Measurements from ENCODE around the gene SNX24. TPM values are rescaled to one million over a fixed set of nuclear protein-coding genes. Genes with fewer than 3 reads are reported as not detected.

Gene SNX24
- total RNA-seq, result 10 to 100 TPM in 2 of 4 donors, 1 to 10 TPM in 2; 2.8 to 16.5 (median 11.3) TPM

DNA sequence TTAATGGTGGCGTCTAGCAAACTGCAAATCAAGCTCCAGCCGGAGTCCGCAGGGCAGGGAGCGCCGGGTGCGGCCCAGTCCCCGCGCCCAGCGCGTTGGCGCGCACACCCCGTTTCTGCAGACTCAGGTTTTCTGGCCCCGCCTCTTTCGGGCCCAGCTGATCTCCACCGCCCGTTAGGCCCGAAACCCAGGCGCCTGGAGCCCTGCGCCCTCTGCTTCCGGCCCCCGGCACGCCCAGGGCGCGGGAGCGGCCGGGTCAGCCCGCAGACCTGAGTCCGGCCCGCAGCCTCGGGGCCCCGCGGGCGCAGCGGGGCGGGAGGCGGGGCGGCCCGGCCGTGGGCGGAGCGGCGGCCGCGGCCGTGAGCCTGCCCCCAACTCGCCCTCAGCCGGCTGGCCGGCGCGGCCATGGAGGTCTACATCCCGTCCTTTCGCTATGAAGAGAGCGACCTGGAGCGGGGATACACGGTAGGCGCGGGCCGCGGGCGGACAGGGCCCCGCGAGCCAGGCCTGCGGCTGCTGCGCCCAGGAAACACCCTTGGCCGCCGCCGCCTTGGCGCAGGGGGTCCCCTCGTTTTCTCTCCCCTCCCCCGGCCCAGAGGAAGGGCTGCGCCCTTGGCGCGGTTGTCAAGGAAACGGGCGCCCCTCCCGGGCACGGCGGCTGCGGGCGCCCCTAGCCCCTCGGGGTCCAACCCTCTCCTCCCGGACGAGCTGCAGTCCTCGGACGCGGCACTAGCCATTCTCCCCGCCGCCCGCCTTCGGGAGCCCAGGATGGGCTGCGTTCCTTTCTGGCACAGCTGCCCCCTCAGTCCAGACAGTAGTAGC lies at the start of gene SNX24:
Gene SNX24, plus strand, starts transcription at position 385 of the 822 bp plus-strand sequence. Its CDS starts 21 bp downstream, at position 406.
- Histone ChIP-seq H3K4me3 (peak within 1 kb of the TSS; percentile 85 to 100), H3K27me3 (no peaks in the 10 kb centered on the region), H3K27ac (peak within 1 kb of the TSS; percentile 90 to 96), H3K36me3 (no peaks in the 10 kb centered on the region), H3K9me3 (no peaks in the 10 kb centered on the region), H3K4me1 (peaks cover 0 to 7% of the 10 kb centered on the region in 2 donors)
- peak in 1 of 2 donors; percentile 54 for TF ChIP-seq POLR2A (IDR thresholded peaks at IDR 0.05)
- TF ChIP-seq, protein P1, sequence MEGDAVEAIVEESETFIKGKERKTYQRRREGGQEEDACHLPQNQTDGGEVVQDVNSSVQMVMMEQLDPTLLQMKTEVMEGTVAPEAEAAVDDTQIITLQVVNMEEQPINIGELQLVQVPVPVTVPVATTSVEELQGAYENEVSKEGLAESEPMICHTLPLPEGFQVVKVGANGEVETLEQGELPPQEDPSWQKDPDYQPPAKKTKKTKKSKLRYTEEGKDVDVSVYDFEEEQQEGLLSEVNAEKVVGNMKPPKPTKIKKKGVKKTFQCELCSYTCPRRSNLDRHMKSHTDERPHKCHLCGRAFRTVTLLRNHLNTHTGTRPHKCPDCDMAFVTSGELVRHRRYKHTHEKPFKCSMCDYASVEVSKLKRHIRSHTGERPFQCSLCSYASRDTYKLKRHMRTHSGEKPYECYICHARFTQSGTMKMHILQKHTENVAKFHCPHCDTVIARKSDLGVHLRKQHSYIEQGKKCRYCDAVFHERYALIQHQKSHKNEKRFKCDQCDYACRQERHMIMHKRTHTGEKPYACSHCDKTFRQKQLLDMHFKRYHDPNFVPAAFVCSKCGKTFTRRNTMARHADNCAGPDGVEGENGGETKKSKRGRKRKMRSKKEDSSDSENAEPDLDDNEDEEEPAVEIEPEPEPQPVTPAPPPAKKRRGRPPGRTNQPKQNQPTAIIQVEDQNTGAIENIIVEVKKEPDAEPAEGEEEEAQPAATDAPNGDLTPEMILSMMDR (IDR thresholded peaks at IDR 0.05), result no peak
- DNase-seq, result peak; percentile 73 to 75
- intact Hi-C loops (cut with DNase I; ENCODE audit: low total_unique reads), result no loop called here

- no peak for DNase-seq
- no peaks in the 10 kb centered on the region for H3K27me3 ChIP-seq
- no peak for TF ChIP-seq POLR2A (IDR thresholded peaks at IDR 0.05)
- TF ChIP-seq, protein P1 (IDR thresholded peaks at IDR 0.05), result no peak
- no peaks in the 10 kb centered on the region for H3K9me3 ChIP-seq
- intact Hi-C loops (cut with DNase I; ENCODE audit: low total_unique reads), result no loop called here
- no peaks in the 10 kb centered on the region for H3K36me3 ChIP-seq
- H3K4me1 ChIP-seq, result no peaks in the 10 kb centered on the region
- no peak overlapping the region for H3K4me3 ChIP-seq
- H3K27ac ChIP-seq, result no peak overlapping the region
Measured at GRCh38 chr5:122805481-122805880, 39.9 kb upstream of the SNX24 start.

DNA sequence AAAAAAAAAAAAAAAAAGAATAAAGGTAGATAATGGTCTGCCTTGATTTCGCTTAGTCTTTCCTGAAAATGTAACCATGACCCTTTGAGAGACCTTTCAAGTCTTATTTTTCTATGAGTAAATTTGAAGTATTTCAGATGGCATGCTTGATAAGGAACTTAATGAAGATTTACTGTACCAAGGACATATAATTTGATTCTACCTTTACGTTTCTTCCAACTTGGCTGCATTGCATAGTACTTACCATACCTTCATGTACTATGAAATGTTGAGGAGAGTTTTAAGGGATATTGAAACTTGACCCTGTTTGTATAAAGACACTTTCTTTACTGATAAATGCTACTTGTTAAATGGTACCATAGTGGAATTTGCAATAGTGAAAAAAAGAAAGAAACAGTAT lies 35.0 kb upstream of the SNX24 start:
- intact Hi-C loops (cut with DNase I; ENCODE audit: low total_unique reads), result no loop called here

DNA sequence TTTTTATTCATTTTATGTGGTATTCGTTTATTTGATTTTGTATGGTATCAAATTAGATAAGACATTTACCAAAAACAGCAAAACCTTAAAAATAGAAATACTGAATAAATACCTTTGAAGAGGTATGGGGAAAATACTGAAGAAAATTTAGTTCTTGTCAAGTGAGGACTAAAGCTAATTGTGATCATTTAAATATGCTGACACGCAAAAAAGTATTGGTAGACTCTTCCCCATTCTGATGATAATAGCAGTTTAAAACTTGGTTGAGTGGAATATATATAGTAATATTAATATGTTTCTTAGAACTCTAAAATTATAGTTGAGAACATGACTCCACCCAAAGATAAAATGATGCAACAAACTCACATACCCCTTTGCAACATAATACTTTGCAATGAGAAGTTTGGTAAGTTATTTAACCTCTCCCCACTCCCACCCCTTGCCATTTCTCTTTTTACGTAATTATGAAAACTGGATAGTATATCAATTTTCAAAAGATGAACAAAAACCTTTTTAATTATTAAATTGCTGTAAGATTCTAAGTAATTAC lies 30.1 kb upstream of the SNX24 start:
- no peak overlapping the region for H3K4me3 ChIP-seq
- intact Hi-C loops (cut with DNase I; ENCODE audit: low total_unique reads), result no loop called here
- no peaks in the 10 kb centered on the region for H3K27me3 ChIP-seq
- no peaks in the 10 kb centered on the region for H3K36me3 ChIP-seq
- no peaks in the 10 kb centered on the region for H3K9me3 ChIP-seq
- H3K4me1 ChIP-seq, result no peaks in the 10 kb centered on the region
- H3K27ac ChIP-seq, result no peak overlapping the region
- DNase-seq, result no peak
- no peak for TF ChIP-seq POLR2A (IDR thresholded peaks at IDR 0.05)
- TF ChIP-seq, protein P1 (IDR thresholded peaks at IDR 0.05), result no peak

More for the DNA sequence above, 35.0 kb upstream of the SNX24 start:
- Histone ChIP-seq H3K4me3 (no peak overlapping the region), H3K27me3 (no peaks in the 10 kb centered on the region), H3K36me3 (no peaks in the 10 kb centered on the region), H3K9me3 (no peaks in the 10 kb centered on the region), H3K27ac (no peak overlapping the region), H3K4me1 (no peaks in the 10 kb centered on the region)
- TF ChIP-seq, protein P1 (IDR thresholded peaks at IDR 0.05), result no peak
- TF ChIP-seq POLR2A (IDR thresholded peaks at IDR 0.05), result no peak
- DNase-seq, result no peak

DNA sequence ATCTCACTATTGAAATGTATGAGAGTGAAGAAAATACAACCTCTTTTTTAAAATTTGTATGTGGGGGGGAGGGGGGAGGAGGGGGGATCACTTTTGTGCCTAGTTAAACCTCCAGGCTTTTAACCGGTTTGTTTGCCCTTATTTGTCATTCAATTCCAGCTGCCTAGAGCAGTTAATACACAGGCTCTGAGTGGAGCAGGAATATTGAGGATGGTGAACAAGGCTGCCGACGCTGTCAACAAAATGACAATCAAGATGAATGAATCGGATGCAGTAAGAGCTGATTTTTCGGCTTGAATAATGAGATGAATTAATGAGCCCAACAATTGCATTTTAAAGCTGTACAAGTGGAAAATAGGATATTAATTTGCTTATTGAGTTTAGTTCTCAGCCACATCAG lies 28.7 kb upstream of the SNX24 start:
- intact Hi-C loops (cut with DNase I; ENCODE audit: low total_unique reads), result no loop called here
- H3K27ac ChIP-seq, result no peak overlapping the region

More for the DNA sequence above, 28.7 kb upstream of the SNX24 start:
- no peaks in the 10 kb centered on the region for H3K36me3 ChIP-seq
- H3K4me1 ChIP-seq, result no peaks in the 10 kb centered on the region
- no peaks in the 10 kb centered on the region for H3K9me3 ChIP-seq
- no peak for DNase-seq
- no peaks in the 10 kb centered on the region for H3K27me3 ChIP-seq
- TF ChIP-seq POLR2A (IDR thresholded peaks at IDR 0.05), result no peak
- TF ChIP-seq, protein P1 (IDR thresholded peaks at IDR 0.05), result no peak
- H3K4me3 ChIP-seq, result no peak overlapping the region
